Right lobe of liver (tissue), 6 donors: Measurements from ENCODE around the gene PARP9. TPM values are rescaled to one million over a fixed set of nuclear protein-coding genes. Genes with fewer than 3 reads are reported as not detected.

Source experiments
- ATAC-seq, 4 donors: fragments of 200-7000 bp; cut with Tn5 transposase; one replicate each; pipeline ENCODE4 v1.9.1; 2020; ENCODE audit warnings: mild to moderate bottlenecking in 4 of 4, moderate library complexity in 4 of 4
- DNase-seq, 3 donors: peaks; one replicate each; pipeline ENCODE4 v3.0.0-alpha.2; 2020
- H3K27ac ChIP-seq, 3 donors: fragments of 200-600 bp; one replicate each; pipeline ENCODE4 v1.8.0; 2022
- H3K27me3 ChIP-seq, 2 donors: fragments of 200-600 bp; one replicate each; pipeline ENCODE4 v1.8.0; 2022
- H3K36me3 ChIP-seq, 4 donors: fragments of 200-600 bp; sonication (generic) in 1 of 4; one replicate each; pipeline versions ENCODE4 v1.5.1 to v1.8.0; 2017 to 2022; ENCODE audit warnings: control low read depth in 1 of 4
- H3K4me1 ChIP-seq, 4 donors: fragments of 200-600 bp; sonication (generic) in 1 of 4; one replicate each; pipeline versions ENCODE4 v1.5.1 to v1.8.0; 2017 to 2022; ENCODE audit warnings: control low read depth in 1 of 4
- H3K4me3 ChIP-seq, 3 donors: fragments of 200-600 bp; one replicate each; pipeline ENCODE4 v1.8.0; 2022
- H3K9me3 ChIP-seq, 4 donors: fragments of 200-600 bp; sonication (generic) in 1 of 4; one replicate each; pipeline versions ENCODE4 v1.5.1 to v1.8.0; 2017 to 2022; ENCODE audit warnings: control low read depth in 1 of 4
- CTCF ChIP-seq, 4 donors: fragments of 200-600 bp in 3 of 4; fragments of 450-650 bp in 1 of 4; IDR thresholded peaks; one replicate each; pipeline versions ENCODE4 v1.5.1 to v1.8.0; 2016 to 2022; ENCODE audit warnings: antibody characterized with exemption in 4 of 4, mild to moderate bottlenecking in 2 of 4
- POLR2A ChIP-seq: fragments of 450-650 bp; IDR thresholded peaks from one replicate; pipeline ENCODE4 v1.6.1; 2017; ENCODE audit warnings: antibody characterized with exemption, mild to moderate bottlenecking
- WGBS: methylation state at CpG from one replicate; pipeline ENCODE4 v1.1.6; 2018; ENCODE audit warnings: low coverage, low lambda C conversion rate; ENCODE audit not compliant: insufficient coverage; ENCODE audit errors: missing lambda C conversion rate; 5-methylcytosine and 5-hydroxymethylcytosine counted together
- intact Hi-C, 2 donors: fragments of 100-400 bp; cut with DNase I; formaldehyde crosslinking; loops; one replicate each; pipeline versions ENCODE4 v1.11.2 to v1.14.1; 2022
- total RNA-seq, 6 experiments: library from RNA; depleted of rRNA in 2 of 6; stranded (reverse); fragments of >200 nt in 2 of 6; fragmentation: NEBNext Ultra II Directional in 3 of 6; extraction: Animal tissue kit (Norgen Biotek cat#: 25700) in 3 of 6; gene quantifications; one replicate each; pipeline versions ENCODE4 v1.1.0 to v1.2.4, GENCODE V29; 2016 to 2023
- donor health status: DM: no; HTN: yes; CAD: no.
- donor health status: DM: no; HTN: no; CAD: no.
- donor health status: DM: no; HTN: no; CAD: no.
- donor health status: DM: no; HTN: yes; CAD: no.
- donor health status: DM: no; HTN: yes; CAD: no.

The PARP9 gene
- total RNA-seq, 6 experiments from 2014 or later: 35.5 to 64.7 (median 42.5) TPM

GRCh38 chr3:122548076-122548475, 16.0 kb downstream of the PARP9 start:
- 82% methylated on average over 3 of the region's 3 CpGs for WGBS
- Histone ChIP-seq H3K9me3 (no peaks in the 10 kb centered on the region), H3K4me1 (peaks cover 0 to 4% (median 2%) of the 10 kb centered on the region in 4 donors), H3K27me3 (no peaks in the 10 kb centered on the region), H3K4me3 (no peak overlapping the region), H3K27ac (no peak overlapping the region), H3K36me3 (peaks cover 0 to 87% (median 37%) of the 10 kb centered on the region in 4 donors)
- intact Hi-C loops: no loop called here
- DNase-seq (no peak), ATAC-seq (no peak)
- TF ChIP-seq CTCF (IDR thresholded peaks at IDR 0.05): no peak
- TF ChIP-seq POLR2A: no peak

GRCh38 chr3:122546151-122546550, 17.9 kb downstream of the PARP9 start:
- H3K9me3 ChIP-seq: no peaks in the 10 kb centered on the region
- intact Hi-C loops: no loop called here
- no peak for TF ChIP-seq POLR2A
- no peak for TF ChIP-seq CTCF (IDR thresholded peaks at IDR 0.05)
- 52% methylated on average over 5 of the region's 5 CpGs for WGBS
- ATAC-seq (peak; percentile 61 to 89 (median 82)), DNase-seq (peak; percentile 48 to 71 (median 69))
- no peak overlapping the region for H3K4me3 ChIP-seq
- peaks cover 0 to 83% (median 30%) of the 10 kb centered on the region in 4 donors for H3K36me3 ChIP-seq
- H3K27me3 ChIP-seq: no peaks in the 10 kb centered on the region
- H3K27ac ChIP-seq: no peak overlapping the region
- H3K4me1 ChIP-seq: peaks cover 0 to 3% (median 2%) of the 10 kb centered on the region in 4 donors

- no peak for DNase-seq
- H3K27me3 ChIP-seq: no peaks in the 10 kb centered on the region
- TF ChIP-seq POLR2A (no peak), CTCF (IDR thresholded peaks at IDR 0.05) (no peak)
- H3K4me3 ChIP-seq: no peak overlapping the region
- intact Hi-C loops: loop anchor here in 1 of 2 donors (10.0 kb wide), 1 partner anchor 114 kb away; no protein-coding TSS in a partner anchor
- H3K27ac ChIP-seq: no peak overlapping the region
- WGBS: 75% methylated on average over 7 of the region's 7 CpGs
- no peaks in the 10 kb centered on the region for H3K4me1 ChIP-seq
- no peak for ATAC-seq
- H3K36me3 ChIP-seq: peaks cover 5 to 64% (median 28%) of the 10 kb centered on the region in 4 donors
- H3K9me3 ChIP-seq: no peaks in the 10 kb centered on the region
Measured at GRCh38 chr3:122538956-122539490, 25.1 kb downstream of the PARP9 start.

GRCh38 chr3:122536632-122537001, 27.5 kb downstream of the PARP9 start:
- no peaks in the 10 kb centered on the region for H3K27me3 ChIP-seq
- no peak overlapping the region for H3K27ac ChIP-seq
- 75% methylated on average over 3 of the region's 3 CpGs for WGBS
- no peaks in the 10 kb centered on the region for H3K4me1 ChIP-seq
- no peak for TF ChIP-seq POLR2A
- TF ChIP-seq CTCF (IDR thresholded peaks at IDR 0.05): no peak
- H3K36me3 ChIP-seq: peaks cover 5 to 77% (median 34%) of the 10 kb centered on the region in 4 donors
- H3K4me3 ChIP-seq: no peak overlapping the region
- no peaks in the 10 kb centered on the region for H3K9me3 ChIP-seq
- intact Hi-C loops: loop anchor here in 1 of 2 donors (10.0 kb wide), 1 partner anchor 112 kb away; no protein-coding TSS in a partner anchor
- no peak for DNase-seq
- no peak for ATAC-seq
